ENCODE data around the gene NGEF. TPM values are rescaled to one million over a fixed set of nuclear protein-coding genes. Genes with fewer than 3 reads are reported as not detected.

NGEF gene
- total and polyA plus RNA-seq, 5 donors from 2014 or later, result 0.21 TPM; not detected in 4

GRCh38 chr2:232949016-232949415 is 64.0 kb downstream of the NGEF start:
- Mint-ChIP-seq H3K9me3 (peaks cover 0 to 2% (median 0%) of the 10 kb centered on the region in 7 donors), H3K4me1 (peaks cover 0 to 4% (median 0%) of the 10 kb centered on the region in 4 donors), H3K4me3 (no peak overlapping the region), H3K36me3 (no peaks in the 10 kb centered on the region), H3K27ac (no peak overlapping the region), H3K27me3 (peaks cover 10% of the 10 kb centered on the region)
- H3K27ac ChIP-seq (ENCODE audit: insufficient read depth, low read length, poor library complexity, severe bottlenecking), result no peak overlapping the region
- ATAC-seq (ENCODE audit: low read depth in 2 of 2) (no peak), DNase-seq (no peak)
- H3K4me1 ChIP-seq (ENCODE audit: control insufficient read depth, insufficient read depth, low read length, poor library complexity, severe bottlenecking), result no peaks in the 10 kb centered on the region
- H3K4me3 ChIP-seq (ENCODE audit: low read depth, low read length), result no peak overlapping the region
- H3K27me3 ChIP-seq (ENCODE audit: control insufficient read depth, insufficient read depth, low read length), result peaks cover 2% of the 10 kb centered on the region
- no peaks in the 10 kb centered on the region for H3K9me3 ChIP-seq (ENCODE audit: control insufficient read depth in 2 of 2, low read length in 2 of 2)
- no peaks in the 10 kb centered on the region for H3K36me3 ChIP-seq (ENCODE audit: control insufficient read depth, insufficient read depth, low read length)

GRCh38 chr2:232942831-232943230 is 70.2 kb downstream of the NGEF start:
- no peak overlapping the region for H3K27ac ChIP-seq (ENCODE audit: insufficient read depth, low read length, poor library complexity, severe bottlenecking)
- H3K27ac Mint-ChIP-seq, result no peak overlapping the region
- no peak overlapping the region for H3K4me3 Mint-ChIP-seq
- H3K4me1 Mint-ChIP-seq, result peaks cover 0 to 13% (median 8%) of the 10 kb centered on the region in 4 donors
- no peaks in the 10 kb centered on the region for H3K36me3 Mint-ChIP-seq
- ATAC-seq (ENCODE audit: low read depth in 2 of 2) (no peak), DNase-seq (no peak)
- peaks cover 13% of the 10 kb centered on the region for H3K27me3 Mint-ChIP-seq
- H3K4me1 ChIP-seq (ENCODE audit: control insufficient read depth, insufficient read depth, low read length, poor library complexity, severe bottlenecking), result no peaks in the 10 kb centered on the region
- peaks cover 0 to 8% (median 3%) of the 10 kb centered on the region in 7 donors for H3K9me3 Mint-ChIP-seq
- no peak overlapping the region for H3K4me3 ChIP-seq (ENCODE audit: low read depth, low read length)
- H3K27me3 ChIP-seq (ENCODE audit: control insufficient read depth, insufficient read depth, low read length), result peaks cover 2% of the 10 kb centered on the region
- H3K9me3 ChIP-seq (ENCODE audit: control insufficient read depth in 2 of 2, low read length in 2 of 2), result no peaks in the 10 kb centered on the region
- no peaks in the 10 kb centered on the region for H3K36me3 ChIP-seq (ENCODE audit: control insufficient read depth, insufficient read depth, low read length)

- Mint-ChIP-seq H3K4me3 (no peak overlapping the region), H3K4me1 (peaks cover 0 to 11% (median 8%) of the 10 kb centered on the region in 4 donors), H3K9me3 (peaks cover 0 to 8% (median 3%) of the 10 kb centered on the region in 7 donors), H3K27me3 (peaks cover 8% of the 10 kb centered on the region), H3K36me3 (no peaks in the 10 kb centered on the region), H3K27ac (no peak overlapping the region)
- ATAC-seq (ENCODE audit: low read depth in 2 of 2), result no peak
- Histone ChIP-seq H3K9me3 (ENCODE audit: control insufficient read depth in 2 of 2, low read length in 2 of 2) (no peaks in the 10 kb centered on the region), H3K4me1 (ENCODE audit: control insufficient read depth, insufficient read depth, low read length, poor library complexity, severe bottlenecking) (no peaks in the 10 kb centered on the region), H3K27ac (ENCODE audit: insufficient read depth, low read length, poor library complexity, severe bottlenecking) (no peak overlapping the region), H3K27me3 (ENCODE audit: control insufficient read depth, insufficient read depth, low read length) (peaks cover 2% of the 10 kb centered on the region), H3K36me3 (ENCODE audit: control insufficient read depth, insufficient read depth, low read length) (no peaks in the 10 kb centered on the region), H3K4me3 (ENCODE audit: low read depth, low read length) (no peak overlapping the region)
- no peak for DNase-seq
Observed at GRCh38 chr2:232941912-232942594, 71.0 kb downstream of the NGEF start.

GRCh38 chr2:232941400-232941799 is 71.7 kb downstream of the NGEF start:
- Mint-ChIP-seq H3K36me3 (no peaks in the 10 kb centered on the region), H3K27me3 (peaks cover 8% of the 10 kb centered on the region), H3K27ac (no peak overlapping the region), H3K4me1 (peaks cover 0 to 11% (median 8%) of the 10 kb centered on the region in 4 donors), H3K9me3 (peaks cover 0 to 8% (median 3%) of the 10 kb centered on the region in 7 donors), H3K4me3 (no peak overlapping the region)
- Histone ChIP-seq H3K9me3 (ENCODE audit: control insufficient read depth in 2 of 2, low read length in 2 of 2) (no peaks in the 10 kb centered on the region), H3K27me3 (ENCODE audit: control insufficient read depth, insufficient read depth, low read length) (peaks cover 1% of the 10 kb centered on the region), H3K36me3 (ENCODE audit: control insufficient read depth, insufficient read depth, low read length) (no peaks in the 10 kb centered on the region), H3K4me3 (ENCODE audit: low read depth, low read length) (no peak overlapping the region), H3K27ac (ENCODE audit: insufficient read depth, low read length, poor library complexity, severe bottlenecking) (no peak overlapping the region), H3K4me1 (ENCODE audit: control insufficient read depth, insufficient read depth, low read length, poor library complexity, severe bottlenecking) (no peaks in the 10 kb centered on the region)
- DNase-seq (peak in 1 of 3 donors; percentile 9), ATAC-seq (ENCODE audit: low read depth in 2 of 2) (no peak)

GRCh38 chr2:232940724-232941123 is 72.3 kb downstream of the NGEF start:
- peaks cover 15% of the 10 kb centered on the region for H3K27me3 Mint-ChIP-seq
- no peaks in the 10 kb centered on the region for H3K36me3 Mint-ChIP-seq
- H3K9me3 Mint-ChIP-seq, result peaks cover 0 to 8% (median 3%) of the 10 kb centered on the region in 7 donors
- DNase-seq (no peak), ATAC-seq (ENCODE audit: low read depth in 2 of 2) (no peak)
- Histone ChIP-seq H3K4me1 (ENCODE audit: control insufficient read depth, insufficient read depth, low read length, poor library complexity, severe bottlenecking) (no peaks in the 10 kb centered on the region), H3K36me3 (ENCODE audit: control insufficient read depth, insufficient read depth, low read length) (no peaks in the 10 kb centered on the region), H3K4me3 (ENCODE audit: low read depth, low read length) (no peak overlapping the region), H3K9me3 (ENCODE audit: control insufficient read depth in 2 of 2, low read length in 2 of 2) (no peaks in the 10 kb centered on the region), H3K27ac (ENCODE audit: insufficient read depth, low read length, poor library complexity, severe bottlenecking) (no peak overlapping the region), H3K27me3 (ENCODE audit: control insufficient read depth, insufficient read depth, low read length) (peaks cover 2% of the 10 kb centered on the region)
- H3K4me1 Mint-ChIP-seq, result peaks cover 0 to 11% (median 8%) of the 10 kb centered on the region in 4 donors
- peak overlapping the region in 1 of 4 donors; percentile 64 for H3K4me3 Mint-ChIP-seq
- peak overlapping the region in 2 of 3 donors; percentile 1 to 27 for H3K27ac Mint-ChIP-seq

GRCh38 chr2:232937278-232937906 is 75.7 kb downstream of the NGEF start:
- H3K9me3 Mint-ChIP-seq, result peaks cover 0 to 8% (median 3%) of the 10 kb centered on the region in 7 donors
- no peak for DNase-seq
- H3K4me1 Mint-ChIP-seq, result peaks cover 0 to 11% (median 8%) of the 10 kb centered on the region in 4 donors
- no peaks in the 10 kb centered on the region for H3K4me1 ChIP-seq (ENCODE audit: control insufficient read depth, insufficient read depth, low read length, poor library complexity, severe bottlenecking)
- no peak for ATAC-seq (ENCODE audit: low read depth in 2 of 2)
- H3K36me3 ChIP-seq (ENCODE audit: control insufficient read depth, insufficient read depth, low read length), result no peaks in the 10 kb centered on the region
- H3K4me3 ChIP-seq (ENCODE audit: low read depth, low read length), result no peak overlapping the region
- H3K36me3 Mint-ChIP-seq, result no peaks in the 10 kb centered on the region
- no peaks in the 10 kb centered on the region for H3K9me3 ChIP-seq (ENCODE audit: control insufficient read depth in 2 of 2, low read length in 2 of 2)
- peaks cover 2% of the 10 kb centered on the region for H3K27me3 ChIP-seq (ENCODE audit: control insufficient read depth, insufficient read depth, low read length)
- peak overlapping the region in 1 of 3 donors; percentile 50 for H3K27ac Mint-ChIP-seq
- H3K27me3 Mint-ChIP-seq, result peaks cover 30% of the 10 kb centered on the region
- no peak overlapping the region for H3K27ac ChIP-seq (ENCODE audit: insufficient read depth, low read length, poor library complexity, severe bottlenecking)
- H3K4me3 Mint-ChIP-seq, result no peak overlapping the region

- Mint-ChIP-seq H3K27ac (no peak overlapping the region), H3K4me1 (peaks cover 0 to 15% (median 0%) of the 10 kb centered on the region in 4 donors), H3K27me3 (peaks cover 64% of the 10 kb centered on the region), H3K4me3 (no peak overlapping the region), H3K36me3 (peaks cover 2% of the 10 kb centered on the region), H3K9me3 (peaks cover 0 to 6% (median 0%) of the 10 kb centered on the region in 7 donors)
- H3K4me1 ChIP-seq (ENCODE audit: control insufficient read depth, insufficient read depth, low read length, poor library complexity, severe bottlenecking), result peaks cover 8% of the 10 kb centered on the region
- H3K36me3 ChIP-seq (ENCODE audit: control insufficient read depth, insufficient read depth, low read length), result no peaks in the 10 kb centered on the region
- no peak for DNase-seq
- no peaks in the 10 kb centered on the region for H3K9me3 ChIP-seq (ENCODE audit: control insufficient read depth in 2 of 2, low read length in 2 of 2)
- no peak overlapping the region for H3K4me3 ChIP-seq (ENCODE audit: low read depth, low read length)
- no peak overlapping the region for H3K27ac ChIP-seq (ENCODE audit: insufficient read depth, low read length, poor library complexity, severe bottlenecking)
- H3K27me3 ChIP-seq (ENCODE audit: control insufficient read depth, insufficient read depth, low read length), result peaks cover 18% of the 10 kb centered on the region
- ATAC-seq (ENCODE audit: low read depth in 2 of 2), result no peak
Observed at GRCh38 chr2:232931636-232932035, 81.4 kb downstream of the NGEF start.
